Stimulated activated memory B cell treated with anti-CD40 and anti-IgM and Interleukin-4, amounts not matched to agents 10 μg/mL and 1 μg/mL and 100 μg/mL, for 72 hours (primary cell): ENCODE data around the gene CLEC3A.
"Not testable (repeated sequence)": the region's sequence is repeated elsewhere in the genome, so short reads cannot be mapped to it uniquely, and the experiment has no call there.

Experiments
- ATAC-seq: fragments of 150-1000 bp; cut with Tn5 transposase; 2 replicates; pipeline ENCODE4 v1.10.0; 2021
- H3K27ac Mint-ChIP-seq: one replicate; pipeline ENCODE4 v1.8.0; 2022; ENCODE audit warnings: mild to moderate bottlenecking, mixed read lengths
- H3K27me3 Mint-ChIP-seq: one replicate; pipeline ENCODE4 v1.8.0; 2022; ENCODE audit warnings: mixed read lengths
- H3K36me3 Mint-ChIP-seq: one replicate; pipeline ENCODE4 v1.8.0; 2022; ENCODE audit warnings: mixed read lengths
- H3K4me1 Mint-ChIP-seq: one replicate; pipeline ENCODE4 v1.8.0; 2022; ENCODE audit warnings: mixed read lengths
- H3K4me3 Mint-ChIP-seq: one replicate; pipeline ENCODE4 v1.8.0; 2022; ENCODE audit warnings: mild to moderate bottlenecking, moderate library complexity, mixed read lengths
- H3K9me3 Mint-ChIP-seq: one replicate; pipeline ENCODE4 v1.8.0; 2022; ENCODE audit warnings: mixed read lengths

CLEC3A gene

DNA sequence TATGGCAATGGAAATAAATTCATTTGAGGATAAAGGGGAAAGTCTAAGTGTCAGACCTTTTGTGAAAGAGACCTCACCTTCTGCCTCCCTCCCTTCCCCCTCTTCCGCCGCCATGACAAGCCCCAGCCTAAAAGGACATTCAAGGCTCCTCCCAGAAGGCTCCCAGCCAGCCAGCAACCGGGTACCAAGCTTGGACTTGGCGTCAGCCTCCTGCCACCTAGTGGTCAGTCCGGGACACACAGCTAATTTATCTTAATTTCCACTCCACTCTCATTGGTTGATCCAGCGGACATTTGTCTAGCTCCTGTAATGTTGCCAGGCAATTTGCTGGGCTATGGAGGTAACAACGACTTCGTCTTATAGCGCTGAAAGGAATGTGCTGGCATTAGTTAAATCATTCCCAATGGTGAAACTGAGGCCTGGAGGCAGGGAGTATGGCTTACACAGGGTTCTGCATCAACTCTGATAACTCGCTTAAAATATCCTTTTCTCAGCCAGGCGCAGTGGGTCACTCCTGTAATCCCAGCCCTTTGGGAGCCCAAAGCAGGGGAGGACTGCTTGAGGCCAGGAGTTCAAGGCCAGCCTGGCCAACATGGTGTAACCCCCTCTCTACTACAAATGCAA lies 19.3 kb upstream of the CLEC3A start:
- Mint-ChIP-seq H3K27me3 (peaks cover 13% of the 10 kb centered on the region), H3K27ac (no peak overlapping the region), H3K9me3 (no peaks in the 10 kb centered on the region), H3K4me3 (no peak overlapping the region), H3K36me3 (no peaks in the 10 kb centered on the region), H3K4me1 (no peaks in the 10 kb centered on the region)
- peak; percentile 79 for ATAC-seq

- no peak for ATAC-seq
- no peaks in the 10 kb centered on the region for H3K9me3 Mint-ChIP-seq
- H3K27me3 Mint-ChIP-seq: peaks cover 13% of the 10 kb centered on the region
Measured at GRCh38 chr16:78004517-78004916, 17.8 kb upstream of the CLEC3A start.

GRCh38 chr16:78005881-78006280 lies 16.5 kb upstream of the CLEC3A start:
- peaks cover 13% of the 10 kb centered on the region for H3K27me3 Mint-ChIP-seq
- no peak overlapping the region for H3K4me3 Mint-ChIP-seq
- no peaks in the 10 kb centered on the region for H3K36me3 Mint-ChIP-seq
- no peak for ATAC-seq
- H3K27ac Mint-ChIP-seq: no peak overlapping the region
- no peaks in the 10 kb centered on the region for H3K4me1 Mint-ChIP-seq
- H3K9me3 Mint-ChIP-seq: no peaks in the 10 kb centered on the region

More at GRCh38 chr16:78004517-78004916, 17.8 kb upstream of the CLEC3A start:
- Mint-ChIP-seq H3K4me1 (no peaks in the 10 kb centered on the region), H3K4me3 (no peak overlapping the region), H3K27ac (no peak overlapping the region), H3K36me3 (no peaks in the 10 kb centered on the region)

DNA sequence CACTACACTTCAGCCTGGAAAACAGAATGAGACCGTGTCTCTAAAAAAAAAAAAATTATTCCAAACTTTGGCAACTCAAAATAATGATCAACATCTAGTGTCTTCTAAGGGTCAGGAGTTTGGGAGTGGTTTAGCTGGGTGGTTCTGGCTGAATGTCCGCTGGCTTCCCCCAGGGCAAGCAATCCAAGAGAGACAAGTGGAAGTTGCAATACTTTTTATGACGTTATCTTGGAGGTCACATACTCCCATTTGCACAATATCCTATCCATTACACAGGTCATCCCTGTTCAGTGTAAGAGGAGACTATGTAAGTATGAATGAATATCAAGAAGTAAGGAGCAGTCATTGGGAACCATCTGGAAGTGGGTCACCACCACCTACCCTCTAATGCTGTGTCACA lies 15.2 kb upstream of the CLEC3A start:
- Mint-ChIP-seq H3K9me3 (no peaks in the 10 kb centered on the region), H3K27me3 (peaks cover 13% of the 10 kb centered on the region), H3K36me3 (no peaks in the 10 kb centered on the region), H3K27ac (no peak overlapping the region), H3K4me3 (no peak overlapping the region), H3K4me1 (no peaks in the 10 kb centered on the region)
- ATAC-seq: no peak

DNA sequence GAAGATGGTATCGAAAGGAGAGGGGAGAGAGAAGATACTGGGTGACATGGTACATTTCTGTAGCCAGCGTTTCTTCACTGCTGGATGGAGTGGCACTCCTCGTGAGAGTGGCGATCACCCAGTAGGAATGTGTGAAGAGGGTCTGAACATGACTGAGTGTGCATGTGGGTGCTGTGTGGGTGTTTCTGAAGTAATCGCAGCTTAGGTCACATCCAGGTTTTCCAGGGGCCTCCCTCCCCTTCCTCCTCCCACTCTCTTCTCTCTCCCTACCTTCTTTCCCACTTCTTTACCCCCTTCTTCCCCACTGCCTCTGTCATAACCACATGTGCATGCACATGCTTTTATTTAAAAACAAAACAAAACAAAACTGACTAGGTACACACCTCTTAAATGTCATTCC lies 1.8 kb downstream of the CLEC3A start:
- no peaks in the 10 kb centered on the region for H3K4me1 Mint-ChIP-seq
- no peaks in the 10 kb centered on the region for H3K9me3 Mint-ChIP-seq
- no peak overlapping the region for H3K27ac Mint-ChIP-seq
- no peak overlapping the region for H3K4me3 Mint-ChIP-seq
- no peak for ATAC-seq
- H3K36me3 Mint-ChIP-seq: no peaks in the 10 kb centered on the region
- H3K27me3 Mint-ChIP-seq: peaks cover 24% of the 10 kb centered on the region

DNA sequence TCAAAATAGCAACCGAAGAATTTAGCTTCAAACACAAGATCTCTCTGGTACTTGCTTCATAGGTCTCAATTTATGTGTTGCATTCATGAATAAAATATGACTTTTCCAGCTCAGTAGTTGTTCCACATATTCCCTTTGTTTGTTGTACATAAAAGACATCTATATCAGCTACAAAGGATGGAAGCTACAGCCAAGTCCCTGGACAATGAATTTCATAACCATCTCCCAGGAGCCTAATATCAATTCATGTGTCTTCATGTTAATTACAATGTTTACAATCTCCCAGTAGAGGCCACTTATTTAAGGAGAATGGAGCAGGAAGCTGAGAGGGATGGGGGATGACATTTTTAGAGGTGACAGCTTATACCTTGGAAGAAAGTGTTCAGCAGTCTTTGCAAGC lies 3.3 kb downstream of the CLEC3A start:
- Mint-ChIP-seq H3K9me3 (no peaks in the 10 kb centered on the region), H3K27me3 (peaks cover 18% of the 10 kb centered on the region), H3K4me1 (no peaks in the 10 kb centered on the region), H3K27ac (no peak overlapping the region), H3K36me3 (no peaks in the 10 kb centered on the region), H3K4me3 (no peak overlapping the region)
- no peak for ATAC-seq

DNA sequence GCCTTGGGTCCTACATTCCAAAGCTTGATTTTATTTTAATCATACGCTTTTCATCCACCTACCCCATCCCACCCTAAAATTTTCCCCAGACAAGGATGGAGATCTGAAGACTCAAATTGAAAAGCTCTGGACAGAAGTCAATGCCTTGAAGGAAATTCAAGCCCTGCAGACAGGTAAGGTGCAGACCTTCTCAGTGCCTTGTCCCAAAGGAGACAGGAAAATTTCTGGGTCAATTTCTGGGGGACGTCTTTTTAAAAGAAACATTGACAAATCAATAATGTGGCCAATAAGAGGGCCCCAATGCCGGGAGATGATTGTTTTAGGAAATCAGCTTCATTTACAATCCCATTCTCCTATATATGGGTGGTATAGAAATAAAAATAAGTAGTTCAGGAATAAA lies 5.7 kb downstream of the CLEC3A start:
- Mint-ChIP-seq H3K4me1 (no peaks in the 10 kb centered on the region), H3K9me3 (no peaks in the 10 kb centered on the region), H3K4me3 (no peak overlapping the region), H3K36me3 (no peaks in the 10 kb centered on the region), H3K27ac (no peak overlapping the region), H3K27me3 (peaks cover 22% of the 10 kb centered on the region)
- no peak for ATAC-seq

DNA sequence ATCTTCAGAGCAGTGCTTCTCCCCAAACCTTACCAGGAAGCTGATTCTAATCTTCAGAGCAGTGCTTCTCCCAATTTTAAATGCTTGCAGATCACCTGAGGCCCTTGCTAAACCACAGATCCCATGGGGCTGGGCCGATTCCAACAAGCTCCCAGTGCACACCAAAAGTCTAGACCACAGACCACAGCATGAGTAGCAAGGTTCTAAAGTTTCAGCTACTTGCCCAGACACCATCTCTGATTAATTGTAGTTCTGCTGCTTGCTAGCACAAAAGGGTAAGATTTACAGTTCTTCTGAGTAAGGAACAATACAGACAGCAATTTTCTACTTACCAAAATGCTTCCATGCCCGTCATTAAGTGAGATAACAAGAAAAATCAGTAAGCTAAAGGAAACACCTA lies 12.2 kb downstream of the CLEC3A start:
- no peaks in the 10 kb centered on the region for H3K9me3 Mint-ChIP-seq

DNA sequence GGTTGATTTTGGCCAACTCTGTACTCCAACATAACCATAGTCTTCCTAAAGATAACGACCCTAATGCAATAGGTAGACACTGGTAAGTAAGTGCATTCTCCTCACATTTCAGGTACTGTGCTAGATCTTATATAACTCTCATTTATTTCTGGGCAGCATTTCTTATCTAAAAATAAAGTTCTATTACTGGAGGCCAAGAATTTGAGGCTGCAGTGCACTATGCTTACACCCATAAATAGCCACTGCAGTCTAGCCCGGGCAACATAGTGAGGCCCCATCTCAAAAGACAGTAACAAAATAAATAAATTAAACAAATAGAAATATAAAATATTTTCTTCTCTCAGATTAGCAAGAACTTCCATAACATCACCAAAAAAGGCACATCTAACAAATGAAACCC lies 12.7 kb downstream of the CLEC3A start:
- no peaks in the 10 kb centered on the region for H3K36me3 Mint-ChIP-seq
- no peak overlapping the region for H3K4me3 Mint-ChIP-seq
- no peak for ATAC-seq
- H3K27ac Mint-ChIP-seq: no peak overlapping the region
- H3K27me3 Mint-ChIP-seq: peaks cover 10% of the 10 kb centered on the region
- H3K4me1 Mint-ChIP-seq: no peaks in the 10 kb centered on the region
- H3K9me3 Mint-ChIP-seq: no peaks in the 10 kb centered on the region

More for the DNA sequence above, 12.2 kb downstream of the CLEC3A start:
- Mint-ChIP-seq H3K4me1 (no peaks in the 10 kb centered on the region), H3K36me3 (no peaks in the 10 kb centered on the region), H3K27ac (no peak overlapping the region), H3K4me3 (no peak overlapping the region), H3K27me3 (peaks cover 10% of the 10 kb centered on the region)
- ATAC-seq: no peak

- no peaks in the 10 kb centered on the region for H3K9me3 Mint-ChIP-seq
- H3K36me3 Mint-ChIP-seq: no peaks in the 10 kb centered on the region
- H3K4me1 Mint-ChIP-seq: no peaks in the 10 kb centered on the region
- H3K27me3 Mint-ChIP-seq: peaks cover 23% of the 10 kb centered on the region
- no peak overlapping the region for H3K27ac Mint-ChIP-seq
- no peak overlapping the region for H3K4me3 Mint-ChIP-seq
- no peak for ATAC-seq
Measured at GRCh38 chr16:78040396-78040795, 18.0 kb downstream of the CLEC3A start.

GRCh38 chr16:78045865-78046581 lies 23.7 kb downstream of the CLEC3A start:
- no peak for ATAC-seq
- Mint-ChIP-seq H3K27ac (no peak overlapping the region), H3K36me3 (no peaks in the 10 kb centered on the region), H3K4me3 (no peak overlapping the region), H3K9me3 (no peaks in the 10 kb centered on the region), H3K27me3 (peaks cover 43% of the 10 kb centered on the region), H3K4me1 (no peaks in the 10 kb centered on the region)

- H3K27me3 Mint-ChIP-seq: peaks cover 34% of the 10 kb centered on the region
- no peaks in the 10 kb centered on the region for H3K9me3 Mint-ChIP-seq
Measured at GRCh38 chr16:78048319-78048718, 26.0 kb downstream of the CLEC3A start.

DNA sequence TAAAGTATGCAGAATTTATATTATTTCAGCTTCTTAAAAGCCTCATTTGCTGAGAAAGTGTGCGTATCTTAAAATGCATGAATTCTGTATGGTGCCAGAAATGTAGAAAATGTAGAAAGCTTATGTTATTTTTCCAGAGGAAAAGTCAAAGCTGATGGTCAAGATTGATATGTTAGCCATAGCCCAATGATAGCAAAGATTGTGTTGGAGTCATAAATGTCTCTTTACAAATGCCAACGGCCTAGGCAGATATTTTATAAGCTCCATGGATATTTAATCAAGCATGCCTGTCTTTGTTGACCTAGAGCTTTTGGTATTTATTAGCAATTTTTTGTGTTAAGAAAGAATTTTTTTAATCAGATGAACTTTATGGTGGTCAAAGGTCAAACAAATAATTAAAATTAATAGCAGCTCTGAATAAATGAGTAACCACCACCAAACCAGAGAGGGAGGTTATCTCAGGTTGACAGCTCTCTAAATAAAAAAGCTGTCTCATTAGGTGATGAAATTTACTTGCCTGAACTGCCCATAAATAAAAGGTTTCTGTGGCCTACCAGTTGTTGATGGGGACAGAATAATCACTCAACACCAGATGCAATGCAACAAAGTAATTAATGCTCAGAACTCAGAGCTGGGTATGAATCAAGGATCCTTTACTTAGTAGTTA lies 28.5 kb downstream of the CLEC3A start:
- H3K9me3 Mint-ChIP-seq: no peaks in the 10 kb centered on the region
- no peak overlapping the region for H3K27ac Mint-ChIP-seq
- H3K4me1 Mint-ChIP-seq: no peaks in the 10 kb centered on the region
- no peak overlapping the region for H3K4me3 Mint-ChIP-seq
- H3K36me3 Mint-ChIP-seq: no peaks in the 10 kb centered on the region
- ATAC-seq: no peak
- H3K27me3 Mint-ChIP-seq: peaks cover 19% of the 10 kb centered on the region

More at GRCh38 chr16:78048319-78048718, 26.0 kb downstream of the CLEC3A start:
- Mint-ChIP-seq H3K27ac (no peak overlapping the region), H3K4me1 (no peaks in the 10 kb centered on the region), H3K4me3 (no peak overlapping the region), H3K36me3 (no peaks in the 10 kb centered on the region)
- no peak for ATAC-seq

DNA sequence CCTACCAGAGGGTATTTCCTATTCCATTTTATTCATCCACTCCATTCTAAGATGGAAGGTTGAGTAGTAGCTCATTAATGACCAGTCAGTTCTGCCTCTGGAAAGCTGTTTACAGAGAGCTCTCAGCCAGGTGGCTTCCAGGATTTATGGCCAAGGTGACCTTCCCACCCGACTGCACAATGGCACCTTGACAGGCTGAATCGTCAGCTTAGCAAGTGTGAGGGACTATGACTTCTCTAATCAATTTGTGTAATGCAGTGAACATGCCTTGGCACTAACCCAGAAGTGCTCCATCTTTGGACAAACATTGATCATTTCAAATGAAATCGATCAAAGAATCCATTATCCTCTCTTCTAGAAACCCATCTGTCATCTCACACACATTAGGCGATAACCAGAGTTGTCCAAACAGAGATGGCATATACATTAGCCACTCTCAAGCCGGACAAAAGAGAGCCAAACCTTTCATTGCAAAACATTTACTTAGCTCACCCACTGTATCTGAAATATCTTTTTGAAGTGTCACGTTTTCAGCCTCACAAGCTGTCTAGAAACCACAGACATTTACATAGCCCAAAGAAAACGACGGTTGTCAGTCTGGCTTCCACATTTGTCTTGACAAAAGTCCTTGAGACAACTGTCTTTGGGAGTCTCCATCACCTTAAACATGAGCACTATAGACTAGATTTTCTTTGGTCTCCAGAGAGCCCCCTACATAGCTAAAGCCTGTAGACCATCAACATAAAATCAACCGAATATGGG lies 35.6 kb downstream of the CLEC3A start:
- Mint-ChIP-seq H3K27me3 (peaks cover 20% of the 10 kb centered on the region), H3K4me1 (no peaks in the 10 kb centered on the region), H3K27ac (no peak overlapping the region), H3K9me3 (no peaks in the 10 kb centered on the region), H3K36me3 (no peaks in the 10 kb centered on the region), H3K4me3 (no peak overlapping the region)
- ATAC-seq: no peak

DNA sequence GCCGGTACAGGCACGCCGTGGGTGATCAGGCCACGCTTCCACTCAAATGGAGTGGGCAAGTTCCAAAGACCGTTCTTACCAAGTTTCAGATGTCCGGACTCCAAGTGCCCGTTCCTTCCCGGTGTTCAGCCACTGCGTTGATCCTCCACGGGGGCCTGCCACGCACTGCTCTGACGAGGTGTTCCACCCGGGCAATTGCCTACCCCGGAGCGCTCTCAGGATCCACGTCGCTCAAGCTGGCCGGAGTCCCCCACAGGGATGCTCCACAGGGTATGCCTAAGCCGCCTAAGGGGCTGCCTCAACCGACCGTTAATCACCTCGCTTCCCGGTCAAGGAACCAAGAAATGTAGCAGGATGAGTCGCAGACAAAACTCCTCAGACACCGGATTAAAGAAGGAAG lies 37.5 kb downstream of the CLEC3A start:
- not testable (repeated sequence) for ATAC-seq, H3K9me3 Mint-ChIP-seq, H3K27ac Mint-ChIP-seq, H3K36me3 Mint-ChIP-seq, H3K4me1 Mint-ChIP-seq, H3K4me3 Mint-ChIP-seq
- H3K27me3 Mint-ChIP-seq: peaks cover 20% of the 10 kb centered on the region
